Colonic mucosa (tissue), 4 donors: ENCODE results near the gene PARVA. TPM values are rescaled to one million over a fixed set of nuclear protein-coding genes. Genes with fewer than 3 reads are reported as not detected.

Source experiments
- DNase-seq: peaks from one replicate; pipeline ENCODE4 v3.0.0-alpha.2; 2020
- H3K27ac ChIP-seq: fragments of 200-600 bp; one replicate; pipeline ENCODE4 v1.8.0; 2021
- H3K27me3 ChIP-seq: fragments of 200-600 bp; one replicate; pipeline ENCODE4 v1.8.0; 2021
- H3K36me3 ChIP-seq: fragments of 200-600 bp; one replicate; pipeline ENCODE4 v1.8.0; 2021
- H3K4me1 ChIP-seq: fragments of 200-600 bp; one replicate; pipeline ENCODE4 v1.8.0; 2021; ENCODE audit warnings: mild to moderate bottlenecking
- H3K4me3 ChIP-seq: fragments of 200-600 bp; one replicate; pipeline ENCODE4 v1.8.0; 2021
- H3K9ac ChIP-seq, 2 donors: one replicate each; pipeline ENCODE4 v1.7.0; 2013; ENCODE audit warnings: control low read depth in 2 of 2, low read depth in 2 of 2, low read length in 2 of 2
- H3K9me3 ChIP-seq: fragments of 200-600 bp; one replicate; pipeline ENCODE4 v1.8.0; 2021
- CTCF ChIP-seq: fragments of 200-600 bp; IDR thresholded peaks from one replicate; pipeline ENCODE4 v1.8.0; 2022; ENCODE audit warnings: antibody characterized with exemption, mild to moderate bottlenecking
- intact Hi-C: fragments of 100-400 bp; cut with DNase I; formaldehyde crosslinking; loops from one replicate; pipeline ENCODE4 v1.14.1; 2022
- total RNA-seq, 2 donors: library from RNA; stranded (reverse); fragmentation: NEBNext Ultra II Directional in 1 of 2; extraction: Animal tissue kit (Norgen Biotek cat#: 25700) in 1 of 2; gene quantifications; one replicate each; pipeline ENCODE4 v1.2.1, GENCODE V29; 2021
- donor health status: healthy.
- donor health status: DM: no; HTN: no; CAD: no.
- donor health status: DM: no; HTN: no; CAD: no.

PARVA gene
- total RNA-seq, 2 donors from 2014 or later: 61.8 to 78.5 TPM

- no peaks in the 10 kb centered on the region for H3K36me3 ChIP-seq
- TF ChIP-seq CTCF: no peak
- no peaks in the 10 kb centered on the region for H3K27me3 ChIP-seq
- no peak overlapping the region for H3K4me3 ChIP-seq
- intact Hi-C loops: no loop called here
- H3K9ac ChIP-seq: no peak overlapping the region
- DNase-seq: no peak
- no peaks in the 10 kb centered on the region for H3K4me1 ChIP-seq
- no peak overlapping the region for H3K27ac ChIP-seq
- H3K9me3 ChIP-seq: no peaks in the 10 kb centered on the region
Measured at GRCh38 chr11:12565406-12565805, 188.0 kb downstream of the PARVA start.

DNA sequence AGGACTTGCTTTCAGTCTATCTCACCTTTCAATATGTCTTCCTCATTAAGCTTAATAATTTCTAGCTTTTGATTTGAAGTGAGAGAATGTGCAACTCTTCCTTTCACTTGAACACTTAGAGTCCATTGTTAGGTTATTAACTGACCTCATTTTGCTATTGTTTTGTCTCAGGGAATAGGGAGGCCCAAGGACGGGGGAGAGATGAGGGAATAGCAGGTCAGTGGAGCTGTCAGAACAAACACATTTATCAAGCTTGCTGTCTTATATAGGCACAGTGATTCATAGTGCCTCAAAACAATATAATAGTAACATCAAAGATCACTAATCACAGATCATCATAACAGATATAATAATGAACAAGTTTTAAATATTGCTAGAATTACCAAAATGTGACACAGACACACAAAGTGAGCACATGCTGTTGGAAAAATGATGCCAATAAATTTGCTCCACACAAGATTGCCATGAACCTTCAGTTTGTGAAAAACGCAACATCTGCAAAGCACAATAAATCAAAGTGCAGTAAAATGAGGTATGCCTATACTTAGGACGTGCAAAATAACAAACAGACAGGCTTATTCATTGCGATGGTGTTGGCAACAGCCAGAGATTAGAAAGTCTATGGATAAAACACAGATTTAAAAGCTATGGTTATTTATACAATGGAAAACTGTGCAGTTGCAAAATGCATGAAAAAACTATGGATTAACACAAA, 190.5 kb downstream of the PARVA start:
- H3K4me3 ChIP-seq: no peak overlapping the region
- intact Hi-C loops: no loop called here
- no peak for TF ChIP-seq CTCF
- no peak for DNase-seq
- H3K4me1 ChIP-seq: no peaks in the 10 kb centered on the region
- no peak overlapping the region for H3K27ac ChIP-seq
- H3K36me3 ChIP-seq: no peaks in the 10 kb centered on the region
- H3K27me3 ChIP-seq: no peaks in the 10 kb centered on the region
- H3K9me3 ChIP-seq: no peaks in the 10 kb centered on the region
- H3K9ac ChIP-seq: no peak overlapping the region

- H3K9me3 ChIP-seq: no peaks in the 10 kb centered on the region
- TF ChIP-seq CTCF: no peak
- H3K36me3 ChIP-seq: no peaks in the 10 kb centered on the region
- no peaks in the 10 kb centered on the region for H3K4me1 ChIP-seq
- intact Hi-C loops: no loop called here
- H3K9ac ChIP-seq: no peak overlapping the region
- no peaks in the 10 kb centered on the region for H3K27me3 ChIP-seq
- no peak overlapping the region for H3K4me3 ChIP-seq
- H3K27ac ChIP-seq: no peak overlapping the region
- no peak for DNase-seq
Measured at GRCh38 chr11:12569499-12570425, 192.4 kb downstream of the PARVA start.

GRCh38 chr11:12573707-12574485, 196.5 kb downstream of the PARVA start:
- Histone ChIP-seq H3K9me3 (no peaks in the 10 kb centered on the region), H3K27me3 (no peaks in the 10 kb centered on the region), H3K4me1 (no peaks in the 10 kb centered on the region), H3K4me3 (no peak overlapping the region), H3K36me3 (no peaks in the 10 kb centered on the region), H3K27ac (no peak overlapping the region), H3K9ac (no peak overlapping the region)
- no peak for TF ChIP-seq CTCF
- no peak for DNase-seq
- intact Hi-C loops: no loop called here
